HepG2 (cell line): ENCODE data around the gene DOCK3. TPM values are rescaled to one million over a fixed set of nuclear protein-coding genes. Genes with fewer than 3 reads are reported as not detected.

Source experiments
- ATAC-seq: fragments of 200-7000 bp; cut with Tn5 transposase; 3 replicates; pipeline ENCODE4 v1.9.1; 2020; ENCODE audit warnings: mild to moderate bottlenecking, moderate library complexity
- BruUV-seq: library from RNA; stranded (reverse); fragments of 400-500 nt; replicated peaks from 2 replicates; lab custom pipeline; 2021; lab: Mats Ljungman, UMichigan
- CTCF ChIA-PET: fragments of 300-600 bp; formaldehyde crosslinking; extraction: SDS; loops from one replicate; lab custom pipeline; 2021; ENCODE audit warnings: low total read pairs, inconsistent platforms, low intra/inter-chr PET ratio; lab: Yijun Ruan, JAX
- POLR2A ChIA-PET: fragments of 350-600 bp; sonication (Branson Sonifier 250); formaldehyde crosslinking; loops from one replicate; lab custom pipeline; 2020; ENCODE audit warnings: antibody characterized with exemption, inconsistent platforms; lab: Yijun Ruan, JAX
- DNase-seq: peaks from one replicate; pipeline ENCODE4 v3.0.0-alpha.2; 2015; ENCODE audit warnings: low spot score
- FAIRE-seq: peaks from 3 replicates; lab custom pipeline; 2011; peaks lifted over from hg19 to GRCh38; lab: Jason Lieb, UNC
- H2AFZ ChIP-seq: one replicate; pipeline ENCODE4 v1.6.1; 2011; ENCODE audit warnings: low read length, inconsistent platforms
- H3K27ac ChIP-seq: fragments of 300-600 bp; 3 replicates; pipeline ENCODE4 v1.8.0; 2011; ENCODE audit warnings: mixed run types, mild to moderate bottlenecking, mixed read lengths, low read length, inconsistent platforms; ENCODE audit not compliant: insufficient read depth; ENCODE audit errors: extremely low read length
- H3K27me3 ChIP-seq, 2 experiments: fragments of 200-600 bp in 1 of 2; 2 replicates in 1 of 2; 3 replicates in 1 of 2; pipeline versions ENCODE4 v1.6.0 to v1.8.0; 2011; ENCODE audit warnings: low read length in 2 of 2, mild to moderate bottlenecking in 2 of 2, moderate library complexity in 2 of 2, inconsistent platforms in 1 of 2; ENCODE audit not compliant: insufficient read depth in 2 of 2, control insufficient read depth in 1 of 2
- H3K36me3 ChIP-seq, 2 experiments: fragments of 200-600 bp in 1 of 2; replicated peaks in 1 of 2; 2 replicates in 1 of 2; 3 replicates in 1 of 2; pipeline versions ENCODE4 v1.5.1 to v1.8.0; 2011; ENCODE audit warnings: low read length in 2 of 2, inconsistent platforms in 1 of 2; ENCODE audit not compliant: insufficient read depth in 2 of 2, control insufficient read depth in 1 of 2
- H3K4me1 ChIP-seq: 2 replicates; pipeline ENCODE4 v1.5.1; 2012; ENCODE audit warnings: low read length, inconsistent platforms; ENCODE audit not compliant: insufficient read depth
- H3K4me2 ChIP-seq: 2 replicates; pipeline ENCODE4 v1.6.0; 2011; ENCODE audit warnings: low read depth, low read length, inconsistent platforms
- H3K4me3 ChIP-seq, 3 experiments: fragments of 200-600 bp in 1 of 3; sonication (generic), shearing (Covaris generic) in 1 of 3; replicated peaks in 1 of 3; 2 replicates each; pipeline ENCODE4 v1.5.1; 2011 to 2016; ENCODE audit warnings: low read length in 3 of 3, inconsistent platforms in 2 of 3, low read depth in 2 of 3, mild to moderate bottlenecking in 2 of 3, control low read depth in 1 of 3, mixed read lengths in 1 of 3; ENCODE audit not compliant: insufficient read depth in 1 of 3
- H3K79me2 ChIP-seq: one replicate; pipeline ENCODE4 v1.6.1; 2011; ENCODE audit warnings: low read length, inconsistent platforms; ENCODE audit not compliant: insufficient read depth
- H3K9ac ChIP-seq: 2 replicates; pipeline ENCODE4 v1.6.0; 2011; ENCODE audit warnings: mild to moderate bottlenecking, low read depth, low read length, inconsistent platforms; ENCODE audit not compliant: insufficient read depth
- H3K9me3 ChIP-seq: 2 replicates; pipeline ENCODE4 v1.5.1; 2012; ENCODE audit warnings: mild to moderate bottlenecking, low read length
- H4K20me1 ChIP-seq: 2 replicates; pipeline ENCODE4 v1.6.0; 2011; ENCODE audit warnings: inconsistent platforms, mild to moderate bottlenecking, low read length, moderate library complexity; ENCODE audit not compliant: insufficient read depth
- ATRX ChIP-seq: sonication (generic); formaldehyde crosslinking; IDR thresholded peaks from 2 replicates; pipeline ENCODE4 v1.4.0; 2020; ENCODE audit warnings: missing genetic modification reagents, borderline replicate concordance
- CEBPB ChIP-seq: IDR thresholded peaks from 2 replicates; pipeline ENCODE4 v1.6.1; 2011; ENCODE audit warnings: low read depth, low read length, improper control_type of control experiment, borderline replicate concordance
- CEBPG ChIP-seq: IDR thresholded peaks from 2 replicates; pipeline ENCODE4 v1.6.1; 2016
- GZF1 ChIP-seq: sonication (generic); formaldehyde crosslinking; IDR thresholded peaks from 2 replicates; pipeline ENCODE4 v1.5.1; 2020; ENCODE audit warnings: mild to moderate bottlenecking, missing genetic modification reagents
- JDP2 ChIP-seq: sonication (generic); formaldehyde crosslinking; IDR thresholded peaks from 2 replicates; pipeline ENCODE4 v1.8.1; 2022; ENCODE audit warnings: missing genetic modification reagents, borderline replicate concordance
- MAZ ChIP-seq, 2 experiments: sonication (generic) in 1 of 2; formaldehyde crosslinking in 1 of 2; IDR thresholded peaks; 2 replicates each; pipeline versions ENCODE4 v1.5.0 to v1.6.1; 2012 to 2020; ENCODE audit warnings: low read depth in 2 of 2, mild to moderate bottlenecking in 2 of 2, borderline replicate concordance in 1 of 2, improper control_type of control experiment in 1 of 2, low read length in 1 of 2, missing genetic modification reagents in 1 of 2, moderate library complexity in 1 of 2
- NFKBIZ ChIP-seq: IDR thresholded peaks from 2 replicates; pipeline ENCODE4 v1.6.1; 2018; ENCODE audit warnings: missing genetic modification reagents, missing compliant biosample characterization
- NR2F1 ChIP-seq, 2 experiments: fragments of 450-650 bp in 1 of 2; formaldehyde crosslinking in 1 of 2; IDR thresholded peaks; 2 replicates each; pipeline versions ENCODE4 v1.5.0 to v1.6.1; 2016 to 2020; ENCODE audit warnings: mild to moderate bottlenecking in 1 of 2, missing compliant biosample characterization in 1 of 2, missing genetic modification reagents in 1 of 2, moderate library complexity in 1 of 2
- RARG ChIP-seq: sonication (generic); formaldehyde crosslinking; IDR thresholded peaks from 2 replicates; pipeline ENCODE4 v1.4.0; 2020; ENCODE audit warnings: low read depth, mild to moderate bottlenecking, missing genetic modification reagents
- TSC22D2 ChIP-seq: sonication (generic); formaldehyde crosslinking; IDR thresholded peaks from 2 replicates; pipeline ENCODE4 v1.5.1; 2020; ENCODE audit warnings: missing genetic modification reagents, mild to moderate bottlenecking, borderline replicate concordance
- ZMYM2 ChIP-seq: sonication (generic); formaldehyde crosslinking; IDR thresholded peaks from 2 replicates; pipeline ENCODE4 v1.8.0; 2022; ENCODE audit warnings: mild to moderate bottlenecking, missing genetic modification reagents
- ZNF160 ChIP-seq: sonication (generic); formaldehyde crosslinking; IDR thresholded peaks from 2 replicates; pipeline ENCODE4 v1.8.0; 2022; ENCODE audit warnings: mild to moderate bottlenecking, inconsistent platforms, missing genetic modification reagents
- ZNF562 ChIP-seq: sonication (generic); formaldehyde crosslinking; IDR thresholded peaks from 2 replicates; pipeline ENCODE4 v1.8.0; 2022; ENCODE audit warnings: missing genetic modification reagents, borderline replicate concordance
- ZNF780A ChIP-seq: sonication (generic); formaldehyde crosslinking; IDR thresholded peaks from 2 replicates; pipeline ENCODE4 v1.8.0; 2022; ENCODE audit warnings: mild to moderate bottlenecking, missing genetic modification reagents, moderate library complexity
- WGBS: methylation state at CpG from one replicate; pipeline ENCODE4 v1.1.6; 2017; ENCODE audit warnings: low lambda C conversion rate; 5-methylcytosine and 5-hydroxymethylcytosine counted together
- in situ Hi-C: cut with HindIII; loops from 2 replicates; pipeline ENCODE4 v1.10.0; 2017; ENCODE audit warnings: low pct_unique_long_range_greater_than_20kb; ENCODE audit not compliant: extremely low pct_ligation_motif_present
- intact Hi-C: fragments of 100-400 bp; cut with micrococcal nuclease; formaldehyde crosslinking; loops from one replicate; pipeline ENCODE4 v1.10.0; 2022; ENCODE audit not compliant: unreplicated experiment
- polyA plus RNA-seq, 8 experiments: library from polyadenylated mRNA; depleted of rRNA in 3 of 8; stranded (reverse) in 7 of 8; unstranded in 1 of 8; fragments of >200 nt; fragmentation: Illumina TruSeq in 4 of 8; extraction: Trizol in 4 of 8; gene quantifications; 2 replicates each; pipeline versions ENCODE4 v1.2.1 to v1.2.3, GENCODE V29; 2011 to 2016; ENCODE audit warnings: low read depth in 4 of 8, missing spikeins in 1 of 8, mixed read lengths in 1 of 8; ENCODE audit not compliant: insufficient read depth in 1 of 8
- total RNA-seq, 5 experiments: library from RNA; depleted of rRNA; stranded (reverse); fragments of >200 nt; fragmentation: Illumina TruSeq; extraction: Trizol; gene quantifications; 2 replicates each; pipeline ENCODE4 v1.2.3, GENCODE V29; 2016; ENCODE audit warnings: low read depth in 1 of 5
- TF ChIP-seq, protein P1 (sequence below): sonication (generic); formaldehyde crosslinking; IDR thresholded peaks from 2 replicates; pipeline ENCODE4 v1.8.1; 2023; ENCODE audit warnings: mild to moderate bottlenecking, missing genetic modification reagents, borderline replicate concordance
- TF ChIP-seq, protein P2 (sequence below): sonication (generic); formaldehyde crosslinking; IDR thresholded peaks from 2 replicates; pipeline ENCODE4 v1.8.1; 2022; ENCODE audit warnings: low read depth, mild to moderate bottlenecking, missing genetic modification reagents

DOCK3 gene
- total and polyA plus RNA-seq, 2 of the 13 experiments (the other 11 are each of a cell fraction or from before 2014, with no cell fraction given) = not detected

DNA sequence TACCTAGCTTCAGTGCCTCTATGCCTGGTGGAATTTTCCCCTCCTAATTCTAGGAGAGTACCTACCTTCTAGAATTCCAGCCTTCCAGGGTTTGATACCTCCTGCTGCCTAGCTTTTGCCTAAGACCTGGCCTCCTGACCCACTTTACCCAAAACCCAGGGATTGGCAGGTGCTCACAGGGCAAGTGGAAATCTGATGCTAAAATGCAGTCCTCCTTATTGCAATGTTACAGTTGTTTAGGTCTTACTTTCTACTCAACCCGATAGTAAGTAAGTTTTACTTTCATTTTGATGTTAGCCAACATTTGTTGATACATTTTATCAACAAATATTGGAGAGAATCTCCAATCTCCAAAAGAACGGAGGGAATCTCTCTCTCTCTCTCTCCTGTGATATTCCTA, 275.9 kb downstream of the DOCK3 start (continued):
- TF ChIP-seq RARG (CRISPR knock-in tag) (no peak), NR2F1 (CRISPR knock-in tag; IDR thresholded peaks at IDR 0.05) (no peak), ZNF780A (CRISPR knock-in tag) (no peak), MAZ (IDR thresholded peaks at IDR 0.05; ENCODE audit: borderline replicate concordance, low read depth, low read length) (no peak), MAZ (CRISPR knock-in tag; IDR thresholded peaks at IDR 0.05; ENCODE audit: low read depth) (no peak)

DNA sequence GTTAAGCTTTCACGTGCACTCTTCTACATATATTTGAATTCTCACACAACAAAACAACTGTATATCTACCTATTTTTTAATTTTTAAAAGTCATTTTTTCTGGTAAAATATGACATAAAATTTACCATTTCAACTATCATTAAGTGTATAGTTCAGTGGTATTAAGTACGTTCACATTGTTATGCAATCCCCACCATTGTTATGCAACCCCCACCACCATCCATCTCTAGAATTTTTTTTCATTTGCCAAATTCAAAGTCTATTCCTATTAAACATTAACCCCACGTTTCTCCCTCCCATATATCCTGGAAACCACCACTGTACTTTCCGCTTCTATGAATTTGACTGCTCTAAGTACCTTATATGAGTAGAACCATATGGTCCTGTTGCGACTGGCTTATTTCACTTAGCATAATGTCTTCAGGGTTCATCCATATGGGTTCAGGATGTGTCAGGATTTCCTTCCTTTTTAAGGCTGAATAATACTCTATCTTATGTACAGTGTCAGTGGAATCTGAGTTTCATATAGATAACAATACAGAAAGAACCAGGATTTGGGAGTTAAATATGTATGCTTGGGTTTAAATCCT, 279.2 kb downstream of the DOCK3 start:
- Histone ChIP-seq H2AFZ (no peak overlapping the region), H3K27ac (no peak overlapping the region), H3K9ac (no peak overlapping the region), H3K27me3 (no peaks in the 10 kb centered on the region), H3K79me2 (no peaks in the 10 kb centered on the region), H3K4me3 (no peak overlapping the region)
- no TSS peak for BruUV-seq
- FAIRE-seq = no peak
- TF ChIP-seq ZNF160 (CRISPR knock-in tag) (no peak), CEBPG (0 out of 2 replicates have a peak, but pooled peaks have one; percentile 20), JDP2 (no peak), NFKBIZ (CRISPR knock-in tag) (no peak), ZMYM2 (CRISPR knock-in tag) (no peak), ATRX (CRISPR knock-in tag) (no peak), TSC22D2 (CRISPR knock-in tag) (no peak), GZF1 (no peak), CEBPB (peak; percentile 74; the same call in 1 of the 2 replicates), ZNF562 (CRISPR knock-in tag) (no peak)
- TF ChIP-seq, protein P1, sequence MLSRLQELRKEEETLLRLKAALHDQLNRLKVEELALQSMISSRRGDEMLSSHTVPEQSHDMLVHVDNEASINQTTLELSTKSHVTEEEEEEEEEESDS (CRISPR knock-in tag) = no peak
- TF ChIP-seq, protein P2, sequence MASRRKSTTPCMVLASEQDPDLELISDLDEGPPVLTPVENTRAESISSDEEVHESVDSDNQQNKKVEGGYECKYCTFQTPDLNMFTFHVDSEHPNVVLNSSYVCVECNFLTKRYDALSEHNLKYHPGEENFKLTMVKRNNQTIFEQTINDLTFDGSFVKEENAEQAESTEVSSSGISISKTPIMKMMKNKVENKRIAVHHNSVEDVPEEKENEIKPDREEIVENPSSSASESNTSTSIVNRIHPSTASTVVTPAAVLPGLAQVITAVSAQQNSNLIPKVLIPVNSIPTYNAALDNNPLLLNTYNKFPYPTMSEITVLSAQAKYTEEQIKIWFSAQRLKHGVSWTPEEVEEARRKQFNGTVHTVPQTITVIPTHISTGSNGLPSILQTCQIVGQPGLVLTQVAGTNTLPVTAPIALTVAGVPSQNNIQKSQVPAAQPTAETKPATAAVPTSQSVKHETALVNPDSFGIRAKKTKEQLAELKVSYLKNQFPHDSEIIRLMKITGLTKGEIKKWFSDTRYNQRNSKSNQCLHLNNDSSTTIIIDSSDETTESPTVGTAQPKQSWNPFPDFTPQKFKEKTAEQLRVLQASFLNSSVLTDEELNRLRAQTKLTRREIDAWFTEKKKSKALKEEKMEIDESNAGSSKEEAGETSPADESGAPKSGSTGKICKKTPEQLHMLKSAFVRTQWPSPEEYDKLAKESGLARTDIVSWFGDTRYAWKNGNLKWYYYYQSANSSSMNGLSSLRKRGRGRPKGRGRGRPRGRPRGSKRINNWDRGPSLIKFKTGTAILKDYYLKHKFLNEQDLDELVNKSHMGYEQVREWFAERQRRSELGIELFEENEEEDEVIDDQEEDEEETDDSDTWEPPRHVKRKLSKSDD (CRISPR knock-in tag) = no peak
- TF ChIP-seq, all 625 proteins: peak for 2
- CTCF ChIA-PET = no interaction called here
- Histone ChIP-seq H3K36me3 (no peaks in the 10 kb centered on the region), H4K20me1 (no peaks in the 10 kb centered on the region), H3K4me2 (no peak overlapping the region), H3K4me1 (no peaks in the 10 kb centered on the region), H3K9me3 (no peaks in the 10 kb centered on the region)
- ATAC-seq (no peak), DNase-seq (no peak)
- in situ Hi-C loops (no loop called here), intact Hi-C loops (no loop called here)
- POLR2A ChIA-PET = no interaction called here
- WGBS = 36% methylated on average over 5 of the region's 5 CpGs
